HEK293 (cell line): ENCODE results near the gene R3HDM1.

Source experiments
- CTCF ChIA-PET: fragments of 350-600 bp; formaldehyde crosslinking; extraction: SDS; loops from one replicate; lab custom pipeline; 2021; ENCODE audit warnings: antibody characterized with exemption; lab: Yijun Ruan, JAX
- POLR2A ChIA-PET: fragments of 300-600 bp; formaldehyde crosslinking; extraction: SDS; loops from one replicate; lab custom pipeline; 2020; ENCODE audit warnings: antibody characterized with exemption, inconsistent platforms; lab: Yijun Ruan, JAX
- H3K27ac ChIP-seq: fragments of 200-500 bp; sonication (Bioruptor generic); 2 replicates; pipeline ENCODE4 v1.5.1; 2014; ENCODE audit warnings: low read depth, low read length, control low read depth, inconsistent platforms; ENCODE audit errors: extremely low read depth
- H3K36me3 ChIP-seq, 2 experiments: fragments of 200-500 bp in 1 of 2; sonication (Bioruptor generic) in 1 of 2; 1 replicate in 1 of 2; 2 replicates in 1 of 2; pipeline ENCODE4 v1.5.1; 2014 to 2017; ENCODE audit warnings: inconsistent platforms in 2 of 2, low read length in 2 of 2; ENCODE audit not compliant: control insufficient read depth in 2 of 2, insufficient read depth in 1 of 2
- H3K4me1 ChIP-seq: fragments of 200-500 bp; sonication (Bioruptor generic); 2 replicates; pipeline ENCODE4 v1.5.1; 2014; ENCODE audit warnings: mild to moderate bottlenecking, low read length, inconsistent platforms; ENCODE audit not compliant: control insufficient read depth, insufficient read depth
- H3K4me3 ChIP-seq: 2 replicates; pipeline ENCODE4 v1.5.1; 2011; ENCODE audit warnings: low read depth, mild to moderate bottlenecking, control low read depth, low read length, moderate library complexity
- H3K9me3 ChIP-seq: fragments of 200-500 bp; sonication (Bioruptor generic); 2 replicates; pipeline ENCODE4 v1.5.1; 2014; ENCODE audit warnings: low read depth, low read length, inconsistent platforms; ENCODE audit not compliant: control insufficient read depth, insufficient read depth
- GLI4 ChIP-seq: fragments of 450-650 bp; formaldehyde crosslinking; IDR thresholded peaks from 2 replicates; pipeline ENCODE4 v1.5.1; 2016; ENCODE audit warnings: missing biosample characterization, missing genetic modification characterization
- GLIS2 ChIP-seq: fragments of 450-650 bp; formaldehyde crosslinking; IDR thresholded peaks from 2 replicates; pipeline ENCODE4 v1.5.1; 2016; ENCODE audit warnings: missing biosample characterization, missing genetic modification characterization
- IKZF3 ChIP-seq: fragments of 450-650 bp; IDR thresholded peaks from 2 replicates; pipeline ENCODE4 v1.5.0; 2018; ENCODE audit warnings: missing biosample characterization, mild to moderate bottlenecking, missing genetic modification characterization, moderate library complexity
- KLF17 ChIP-seq: fragments of 450-650 bp; formaldehyde crosslinking; IDR thresholded peaks from 2 replicates; pipeline ENCODE4 v1.5.1; 2016; ENCODE audit warnings: missing biosample characterization, missing genetic modification characterization
- PBX3 ChIP-seq: sonication (generic); formaldehyde crosslinking; IDR thresholded peaks from 2 replicates; pipeline ENCODE4 v1.8.1; 2022; ENCODE audit warnings: mild to moderate bottlenecking, moderate library complexity, missing genetic modification reagents
- SP2 ChIP-seq: fragments of 450-650 bp; formaldehyde crosslinking; IDR thresholded peaks from 2 replicates; pipeline ENCODE4 v1.5.1; 2016; ENCODE audit warnings: missing biosample characterization, missing genetic modification characterization
- SP7 ChIP-seq: fragments of 450-650 bp; formaldehyde crosslinking; IDR thresholded peaks from 2 replicates; pipeline ENCODE4 v1.5.1; 2016; ENCODE audit warnings: missing biosample characterization, missing genetic modification characterization
- WT1 ChIP-seq: fragments of 450-650 bp; formaldehyde crosslinking; IDR thresholded peaks from 2 replicates; pipeline ENCODE4 v1.5.1; 2016; ENCODE audit warnings: missing biosample characterization, missing genetic modification characterization
- ZBTB11 ChIP-seq: fragments of 450-650 bp; formaldehyde crosslinking; conservative IDR thresholded peaks from 2 replicates; pipeline ENCODE4 v1.5.1; 2016; ENCODE audit warnings: low read depth, missing biosample characterization, missing genetic modification characterization
- ZBTB20 ChIP-seq: fragments of 450-650 bp; formaldehyde crosslinking; IDR thresholded peaks from 2 replicates; pipeline ENCODE4 v1.5.1; 2016; ENCODE audit warnings: missing biosample characterization, missing genetic modification characterization
- ZBTB26 ChIP-seq: fragments of 450-650 bp; formaldehyde crosslinking; optimal IDR thresholded peaks from 2 replicates; pipeline ENCODE3; 2016; ENCODE audit warnings: missing biosample characterization, mild to moderate bottlenecking, missing genetic modification characterization
- ZBTB6 ChIP-seq: fragments of 450-650 bp; formaldehyde crosslinking; IDR thresholded peaks from 2 replicates; pipeline ENCODE4 v1.5.1; 2017; ENCODE audit warnings: missing biosample characterization, missing genetic modification characterization
- ZFHX2 ChIP-seq: fragments of 450-650 bp; formaldehyde crosslinking; conservative IDR thresholded peaks from 2 replicates; pipeline ENCODE4 v1.5.1; 2016; ENCODE audit warnings: missing biosample characterization, missing genetic modification characterization
- ZFP37 ChIP-seq: fragments of 450-650 bp; formaldehyde crosslinking; IDR thresholded peaks from 2 replicates; pipeline ENCODE4 v1.5.1; 2016; ENCODE audit warnings: missing biosample characterization, missing genetic modification characterization
- ZFP41 ChIP-seq: fragments of 450-650 bp; formaldehyde crosslinking; IDR thresholded peaks from 2 replicates; pipeline ENCODE4 v1.5.1; 2016; ENCODE audit warnings: missing biosample characterization, missing genetic modification characterization, borderline replicate concordance
- ZIC2 ChIP-seq: fragments of 450-650 bp; formaldehyde crosslinking; IDR thresholded peaks from 2 replicates; pipeline ENCODE4 v1.5.1; 2016; ENCODE audit warnings: missing biosample characterization, missing genetic modification characterization
- ZNF221 ChIP-seq: fragments of 450-650 bp; formaldehyde crosslinking; IDR thresholded peaks from 2 replicates; pipeline ENCODE4 v1.5.1; 2017; ENCODE audit warnings: missing biosample characterization, missing genetic modification characterization, borderline replicate concordance
- ZNF335 ChIP-seq: fragments of 450-650 bp; formaldehyde crosslinking; conservative IDR thresholded peaks from 2 replicates; pipeline ENCODE4 v1.5.1; 2016; ENCODE audit warnings: missing biosample characterization, missing genetic modification characterization
- ZNF341 ChIP-seq: fragments of 450-650 bp; formaldehyde crosslinking; IDR thresholded peaks from 2 replicates; pipeline ENCODE4; 2016; ENCODE audit warnings: low read depth, missing biosample characterization, missing genetic modification characterization
- ZNF394 ChIP-seq: fragments of 450-650 bp; formaldehyde crosslinking; IDR thresholded peaks from 2 replicates; pipeline ENCODE4 v1.5.1; 2016; ENCODE audit warnings: missing biosample characterization, missing genetic modification characterization, mild to moderate bottlenecking, moderate library complexity, borderline replicate concordance
- ZNF398 ChIP-seq: fragments of 450-650 bp; formaldehyde crosslinking; IDR thresholded peaks from 2 replicates; pipeline ENCODE4 v1.5.1; 2017; ENCODE audit warnings: missing biosample characterization, missing genetic modification characterization
- ZNF529 ChIP-seq: fragments of 450-650 bp; formaldehyde crosslinking; IDR thresholded peaks from 2 replicates; pipeline ENCODE4 v1.5.1; 2017; ENCODE audit warnings: missing genetic modification characterization, missing biosample characterization; ENCODE audit not compliant: insufficient replicate concordance
- ZNF626 ChIP-seq: fragments of 450-650 bp; sonication (Bioruptor Pico); formaldehyde crosslinking; IDR thresholded peaks from 2 replicates; pipeline ENCODE4 v1.5.1; 2018; ENCODE audit warnings: missing biosample characterization, missing genetic modification characterization, inconsistent platforms
- ZNF747 ChIP-seq: fragments of 450-650 bp; formaldehyde crosslinking; IDR thresholded peaks from 2 replicates; pipeline ENCODE4 v1.5.1; 2016; ENCODE audit warnings: missing biosample characterization, missing genetic modification characterization
- ZNF792 ChIP-seq: fragments of 450-650 bp; formaldehyde crosslinking; IDR thresholded peaks from 2 replicates; pipeline ENCODE4 v1.5.1; 2016; ENCODE audit warnings: missing biosample characterization, missing genetic modification characterization

Gene R3HDM1

GRCh38 chr2:135531231-135532197, at the start of gene R3HDM1:
Gene R3HDM1 (plus strand): TSS chr2:135531484. CDS start chr2:135604846, 73,362 bp downstream.
- peaks cover 0 to 3% of the 10 kb centered on the region in 2 experiments; a peak in 1 of 3 replicates for H3K36me3 ChIP-seq
- H3K9me3 ChIP-seq, result no peaks in the 10 kb centered on the region
- ChIA-PET CTCF (interaction anchor here (0.6 to 1.4 kb wide), 5 partner anchors 30 to 1216 kb away, joined by 3 to 5 read pairs (median 4); no protein-coding TSS in a partner anchor), POLR2A (interaction anchor here (0.7 to 1.7 kb wide), 10 partner anchors 17 to 614 kb away, joined by 3 to 7 read pairs (median 3); no protein-coding TSS in a partner anchor)
- H3K27ac ChIP-seq, result peak within 1 kb of the TSS; percentile 93
- H3K4me3 ChIP-seq, result peak within 1 kb of the TSS; percentile 72
- H3K4me1 ChIP-seq, result no peaks in the 10 kb centered on the region
- TF ChIP-seq ZFP37 (tag by site-specific recombination) (peak; percentile 76; the same call in 1 of the 2 replicates), PBX3 (CRISPR knock-in tag) (peak; percentile 89; the same call in 1 of the 2 replicates), ZNF335 (tag by site-specific recombination) (peak; percentile 38), ZBTB6 (peak; percentile 65; the same call in 1 of the 2 replicates), ZNF341 (peak; percentile 64), ZNF221 (tag by site-specific recombination) (no peak), ZNF626 (tag by site-specific recombination) (no peak), ZFP41 (tag by site-specific recombination) (no peak), SP7 (tag by site-specific recombination) (0 out of 2 replicates have a peak, but pooled peaks have one; percentile 17), GLI4 (tag by site-specific recombination) (0 out of 2 replicates have a peak, but pooled peaks have one; percentile 31), WT1 (tag by site-specific recombination) (0 out of 2 replicates have a peak, but pooled peaks have one; percentile 28), ZBTB11 (tag by site-specific recombination) (peak; percentile 44; the same call in 1 of the 2 replicates), IKZF3 (tag by site-specific recombination) (peak; percentile 72; the same call in 1 of the 2 replicates), ZFHX2 (tag by site-specific recombination) (peak; percentile 53), ZNF394 (tag by site-specific recombination) (peak; percentile 22; the same call in 1 of the 2 replicates), ZNF792 (tag by site-specific recombination) (0 out of 2 replicates have a peak, but pooled peaks have one; percentile 26), ZNF529 (tag by site-specific recombination) (no peak), ZNF747 (tag by site-specific recombination) (no peak), ZNF398 (peak; percentile 60), ZBTB20 (no peak; the same call in 1 of the 2 replicates), GLIS2 (tag by site-specific recombination) (no peak), ZBTB26 (tag by site-specific recombination) (peak; percentile 48), ZIC2 (tag by site-specific recombination) (peak; percentile 57), KLF17 (tag by site-specific recombination) (peak; percentile 24; the same call in 1 of the 2 replicates), SP2 (peak; percentile 93)
